ENCODE results near the gene CDIP1.

The CDIP1 gene

GRCh38 chr16:4580250-4580649 is 41.7 kb upstream of the CDIP1 start:
- TF ChIP-seq YY2 (tag by site-specific recombination; IDR thresholded peaks at IDR 0.05), result no peak
- no peak for TF ChIP-seq RBAK (tag by site-specific recombination; IDR thresholded peaks at IDR 0.05)
- TF ChIP-seq KLF10 (tag by site-specific recombination; IDR thresholded peaks at IDR 0.05), result no peak
- no peaks in the 10 kb centered on the region for H3K36me3 ChIP-seq (ENCODE audit: control insufficient read depth in 2 of 2, insufficient read depth in 1 of 2, low read length in 2 of 2)
- no peaks in the 10 kb centered on the region for H3K4me1 ChIP-seq (ENCODE audit: control insufficient read depth, insufficient read depth, low read length)
- ChIA-PET POLR2A (no interaction called here), CTCF (interaction anchor here (1.2 kb wide), 1 partner anchor 71 kb away, joined by 3 read pairs; no protein-coding TSS in a partner anchor)
- no peak overlapping the region for H3K27ac ChIP-seq (ENCODE audit: extremely low read depth, low read depth, low read length)
- no peak overlapping the region for H3K4me3 ChIP-seq (ENCODE audit: low read depth, low read length)
- no peaks in the 10 kb centered on the region for H3K9me3 ChIP-seq (ENCODE audit: control insufficient read depth, insufficient read depth, low read depth, low read length)

DNA sequence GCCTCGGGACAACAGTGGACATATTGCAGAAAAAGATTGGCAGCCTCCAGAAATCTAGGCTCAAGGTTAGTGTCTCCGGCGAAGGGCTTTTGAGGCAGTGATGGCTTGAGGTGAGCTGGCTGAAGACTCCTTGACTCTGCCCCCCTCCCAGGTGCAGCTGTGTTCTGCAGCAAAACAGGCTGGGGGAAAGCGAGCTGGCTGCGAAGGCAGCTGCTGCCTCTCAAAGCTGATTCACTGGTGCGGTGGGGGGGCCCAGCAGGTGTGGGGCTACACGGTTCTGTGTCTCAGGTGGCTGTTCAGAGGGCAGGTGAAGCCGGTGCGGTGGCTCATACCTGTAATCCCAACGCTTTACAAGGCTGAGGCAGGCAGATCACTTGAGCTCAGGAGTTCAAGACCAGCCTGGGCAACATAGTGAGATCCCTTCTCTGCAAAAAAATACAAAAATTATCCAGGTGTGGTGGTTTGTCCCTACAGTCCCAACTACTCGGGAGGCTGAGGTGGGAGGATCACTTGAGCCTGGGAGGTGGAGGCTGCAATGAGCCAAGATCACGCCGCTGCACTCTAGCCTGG is 40.5 kb upstream of the CDIP1 start:
- POLR2A ChIA-PET, result no interaction called here
- no peaks in the 10 kb centered on the region for H3K9me3 ChIP-seq (ENCODE audit: control insufficient read depth, insufficient read depth, low read depth, low read length)
- peak; percentile 58; the same call in 1 of the 2 replicates for TF ChIP-seq ZNF121 (tag by site-specific recombination; IDR thresholded peaks at IDR 0.05)
- no peak for TF ChIP-seq ZNF658 (tag by site-specific recombination; IDR thresholded peaks at IDR 0.05)
- no peak overlapping the region for H3K27ac ChIP-seq (ENCODE audit: extremely low read depth, low read depth, low read length)
- no peaks in the 10 kb centered on the region for H3K4me1 ChIP-seq (ENCODE audit: control insufficient read depth, insufficient read depth, low read length)
- no peaks in the 10 kb centered on the region for H3K36me3 ChIP-seq (ENCODE audit: control insufficient read depth in 2 of 2, insufficient read depth in 1 of 2, low read length in 2 of 2)
- no peak overlapping the region for H3K4me3 ChIP-seq (ENCODE audit: low read depth, low read length)
- CTCF ChIA-PET, result interaction anchor here (0.5 to 0.7 kb wide), 3 partner anchors 25 to 161 kb away, joined by 3 to 4 read pairs (median 3); no protein-coding TSS in a partner anchor

GRCh38 chr16:4576008-4576407 is 37.4 kb upstream of the CDIP1 start:
- Histone ChIP-seq H3K4me1 (ENCODE audit: control insufficient read depth, insufficient read depth, low read length) (no peaks in the 10 kb centered on the region), H3K9me3 (ENCODE audit: control insufficient read depth, insufficient read depth, low read depth, low read length) (no peaks in the 10 kb centered on the region), H3K36me3 (ENCODE audit: control insufficient read depth in 2 of 2, insufficient read depth in 1 of 2, low read length in 2 of 2) (no peaks in the 10 kb centered on the region), H3K4me3 (ENCODE audit: low read depth, low read length) (no peak overlapping the region), H3K27ac (ENCODE audit: extremely low read depth, low read depth, low read length) (no peak overlapping the region)
- POLR2A ChIA-PET, result no interaction called here
- CTCF ChIA-PET, result interaction anchor here (0.9 to 1.6 kb wide), 2 partner anchors 10 to 58 kb away, joined by 3 to 4 read pairs; no protein-coding TSS in a partner anchor
- TF ChIP-seq ZNF10 (tag by site-specific recombination; IDR thresholded peaks at IDR 0.05) (no peak), ZBTB21 (tag by site-specific recombination; IDR thresholded peaks at IDR 0.05) (no peak)

DNA sequence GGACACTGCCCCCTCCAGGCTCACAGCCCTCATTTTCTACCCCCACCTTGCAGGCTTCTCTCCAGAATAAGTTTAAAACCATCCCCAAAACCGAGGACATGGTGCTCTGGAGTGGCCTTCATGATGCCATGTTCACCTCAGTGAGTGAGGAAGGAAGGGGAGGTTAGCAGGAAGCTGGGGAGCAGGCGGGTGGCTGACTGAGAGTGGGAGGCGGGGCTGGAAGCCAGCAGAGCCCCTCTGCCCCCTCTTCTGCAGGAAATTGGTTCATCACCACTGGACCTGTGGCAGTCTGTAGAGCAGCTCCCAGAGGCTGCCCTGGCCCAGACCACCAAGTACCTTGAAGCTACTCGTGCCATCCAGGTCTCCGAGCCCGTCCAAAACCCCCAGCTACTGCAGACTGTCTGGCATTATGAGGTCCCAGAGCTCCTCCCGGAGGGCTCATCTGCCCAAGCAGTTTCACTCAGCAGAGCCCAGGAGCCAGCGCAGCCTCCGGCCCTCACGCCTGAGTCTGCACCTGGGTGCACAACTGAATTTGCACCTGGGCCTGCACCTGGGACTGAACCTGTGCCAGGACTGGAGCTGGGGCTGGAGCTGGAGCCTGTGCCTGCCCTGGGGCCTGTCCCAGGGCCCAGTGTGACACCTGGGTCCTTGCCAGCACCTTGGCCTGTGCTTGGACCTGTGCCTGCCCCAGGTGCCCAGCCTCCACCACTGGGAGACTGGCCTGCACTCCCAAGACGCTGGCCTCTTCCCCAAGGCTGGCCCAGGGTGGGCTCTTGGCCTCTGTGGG is 36.5 kb upstream of the CDIP1 start:
- no peaks in the 10 kb centered on the region for H3K9me3 ChIP-seq (ENCODE audit: control insufficient read depth, insufficient read depth, low read depth, low read length)
- H3K4me1 ChIP-seq (ENCODE audit: control insufficient read depth, insufficient read depth, low read length), result no peaks in the 10 kb centered on the region
- ChIA-PET CTCF (interaction anchor here (0.6 to 3.4 kb wide), 4 partner anchors 10 to 249 kb away, joined by 3 to 16 read pairs (median 4); no protein-coding TSS in a partner anchor), POLR2A (interaction anchor here (0.5 kb wide), 1 partner anchor 16 kb away, joined by 4 read pairs; no protein-coding TSS in a partner anchor)
- H3K4me3 ChIP-seq (ENCODE audit: low read depth, low read length), result no peak overlapping the region
- H3K36me3 ChIP-seq (ENCODE audit: control insufficient read depth in 2 of 2, insufficient read depth in 1 of 2, low read length in 2 of 2), result no peaks in the 10 kb centered on the region
- TF ChIP-seq, protein P1, sequence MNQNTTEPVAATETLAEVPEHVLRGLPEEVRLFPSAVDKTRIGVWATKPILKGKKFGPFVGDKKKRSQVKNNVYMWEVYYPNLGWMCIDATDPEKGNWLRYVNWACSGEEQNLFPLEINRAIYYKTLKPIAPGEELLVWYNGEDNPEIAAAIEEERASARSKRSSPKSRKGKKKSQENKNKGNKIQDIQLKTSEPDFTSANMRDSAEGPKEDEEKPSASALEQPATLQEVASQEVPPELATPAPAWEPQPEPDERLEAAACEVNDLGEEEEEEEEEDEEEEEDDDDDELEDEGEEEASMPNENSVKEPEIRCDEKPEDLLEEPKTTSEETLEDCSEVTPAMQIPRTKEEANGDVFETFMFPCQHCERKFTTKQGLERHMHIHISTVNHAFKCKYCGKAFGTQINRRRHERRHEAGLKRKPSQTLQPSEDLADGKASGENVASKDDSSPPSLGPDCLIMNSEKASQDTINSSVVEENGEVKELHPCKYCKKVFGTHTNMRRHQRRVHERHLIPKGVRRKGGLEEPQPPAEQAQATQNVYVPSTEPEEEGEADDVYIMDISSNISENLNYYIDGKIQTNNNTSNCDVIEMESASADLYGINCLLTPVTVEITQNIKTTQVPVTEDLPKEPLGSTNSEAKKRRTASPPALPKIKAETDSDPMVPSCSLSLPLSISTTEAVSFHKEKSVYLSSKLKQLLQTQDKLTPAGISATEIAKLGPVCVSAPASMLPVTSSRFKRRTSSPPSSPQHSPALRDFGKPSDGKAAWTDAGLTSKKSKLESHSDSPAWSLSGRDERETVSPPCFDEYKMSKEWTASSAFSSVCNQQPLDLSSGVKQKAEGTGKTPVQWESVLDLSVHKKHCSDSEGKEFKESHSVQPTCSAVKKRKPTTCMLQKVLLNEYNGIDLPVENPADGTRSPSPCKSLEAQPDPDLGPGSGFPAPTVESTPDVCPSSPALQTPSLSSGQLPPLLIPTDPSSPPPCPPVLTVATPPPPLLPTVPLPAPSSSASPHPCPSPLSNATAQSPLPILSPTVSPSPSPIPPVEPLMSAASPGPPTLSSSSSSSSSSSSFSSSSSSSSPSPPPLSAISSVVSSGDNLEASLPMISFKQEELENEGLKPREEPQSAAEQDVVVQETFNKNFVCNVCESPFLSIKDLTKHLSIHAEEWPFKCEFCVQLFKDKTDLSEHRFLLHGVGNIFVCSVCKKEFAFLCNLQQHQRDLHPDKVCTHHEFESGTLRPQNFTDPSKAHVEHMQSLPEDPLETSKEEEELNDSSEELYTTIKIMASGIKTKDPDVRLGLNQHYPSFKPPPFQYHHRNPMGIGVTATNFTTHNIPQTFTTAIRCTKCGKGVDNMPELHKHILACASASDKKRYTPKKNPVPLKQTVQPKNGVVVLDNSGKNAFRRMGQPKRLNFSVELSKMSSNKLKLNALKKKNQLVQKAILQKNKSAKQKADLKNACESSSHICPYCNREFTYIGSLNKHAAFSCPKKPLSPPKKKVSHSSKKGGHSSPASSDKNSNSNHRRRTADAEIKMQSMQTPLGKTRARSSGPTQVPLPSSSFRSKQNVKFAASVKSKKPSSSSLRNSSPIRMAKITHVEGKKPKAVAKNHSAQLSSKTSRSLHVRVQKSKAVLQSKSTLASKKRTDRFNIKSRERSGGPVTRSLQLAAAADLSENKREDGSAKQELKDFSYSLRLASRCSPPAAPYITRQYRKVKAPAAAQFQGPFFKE (tag by site-specific recombination; IDR thresholded peaks at IDR 0.05; ENCODE audit: borderline replicate concordance), result no peak
- 0 out of 2 replicates have a peak, but pooled peaks have one; percentile 9 for TF ChIP-seq CTCF (tag by site-specific recombination; IDR thresholded peaks at IDR 0.05)
- no peak overlapping the region for H3K27ac ChIP-seq (ENCODE audit: extremely low read depth, low read depth, low read length)
